Ishikawa (cell line): ENCODE results near the gene CMPK1.
A peak's percentile ranks its signal among the peaks of the same experiment; 100 is the strongest.

ENCODE experiments used
- CEBPB ChIP-seq: IDR thresholded peaks from 2 replicates; pipeline ENCODE4 v1.6.1; 2012
- CREB1 ChIP-seq: IDR thresholded peaks from 2 replicates; pipeline ENCODE4 v1.6.1; 2012; ENCODE audit warnings: low read depth
- EGR1 ChIP-seq: IDR thresholded peaks from 2 replicates; pipeline ENCODE4 v1.6.1; 2012
- EP300 ChIP-seq: IDR thresholded peaks from 2 replicates; pipeline ENCODE4 v1.6.1; 2012; ENCODE audit warnings: borderline replicate concordance
- FOXM1 ChIP-seq: IDR thresholded peaks from 2 replicates; pipeline ENCODE4 v1.6.1; 2012; ENCODE audit warnings: low read depth, borderline replicate concordance
- NFIC ChIP-seq: IDR thresholded peaks from 2 replicates; pipeline ENCODE4 v1.6.1; 2012
- RAD21 ChIP-seq: IDR thresholded peaks from 2 replicates; pipeline ENCODE4 v1.6.1; 2012; ENCODE audit warnings: low read depth
- TAF1 ChIP-seq: IDR thresholded peaks from 2 replicates; pipeline ENCODE4 v1.6.1; 2012; ENCODE audit warnings: low read depth, mild to moderate bottlenecking
- TCF12 ChIP-seq: IDR thresholded peaks from 2 replicates; pipeline ENCODE4 v1.6.1; 2012; ENCODE audit warnings: low read depth
- TEAD4 ChIP-seq: IDR thresholded peaks from 2 replicates; pipeline ENCODE4 v1.6.1; 2012
- USF1 ChIP-seq: IDR thresholded peaks from 2 replicates; pipeline ENCODE4 v1.6.1; 2012
- YY1 ChIP-seq: IDR thresholded peaks from 2 replicates; pipeline ENCODE4 v1.6.1; 2012; ENCODE audit warnings: low read depth
- ZBTB7A ChIP-seq: IDR thresholded peaks from 2 replicates; pipeline ENCODE4 v1.6.1; 2012; ENCODE audit warnings: low read depth
- TF ChIP-seq, protein P1 (sequence below): IDR thresholded peaks from 2 replicates; pipeline ENCODE4 v1.6.1; 2012
- TF ChIP-seq, protein P2 (sequence below): IDR thresholded peaks from 2 replicates; pipeline ENCODE4 v1.6.1; 2012; ENCODE audit warnings: low read depth, mild to moderate bottlenecking

The CMPK1 gene

GRCh38 chr1:47418122-47418521, 84.5 kb downstream of the CMPK1 start:
- no peak for TF ChIP-seq EP300
- no peak for TF ChIP-seq RAD21
- TF ChIP-seq FOXM1, result no peak
- no peak for TF ChIP-seq EGR1
- TF ChIP-seq, protein P1, sequence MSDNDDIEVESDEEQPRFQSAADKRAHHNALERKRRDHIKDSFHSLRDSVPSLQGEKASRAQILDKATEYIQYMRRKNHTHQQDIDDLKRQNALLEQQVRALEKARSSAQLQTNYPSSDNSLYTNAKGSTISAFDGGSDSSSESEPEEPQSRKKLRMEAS, result no peak
- TF ChIP-seq CREB1, result no peak
- TF ChIP-seq, protein P2, sequence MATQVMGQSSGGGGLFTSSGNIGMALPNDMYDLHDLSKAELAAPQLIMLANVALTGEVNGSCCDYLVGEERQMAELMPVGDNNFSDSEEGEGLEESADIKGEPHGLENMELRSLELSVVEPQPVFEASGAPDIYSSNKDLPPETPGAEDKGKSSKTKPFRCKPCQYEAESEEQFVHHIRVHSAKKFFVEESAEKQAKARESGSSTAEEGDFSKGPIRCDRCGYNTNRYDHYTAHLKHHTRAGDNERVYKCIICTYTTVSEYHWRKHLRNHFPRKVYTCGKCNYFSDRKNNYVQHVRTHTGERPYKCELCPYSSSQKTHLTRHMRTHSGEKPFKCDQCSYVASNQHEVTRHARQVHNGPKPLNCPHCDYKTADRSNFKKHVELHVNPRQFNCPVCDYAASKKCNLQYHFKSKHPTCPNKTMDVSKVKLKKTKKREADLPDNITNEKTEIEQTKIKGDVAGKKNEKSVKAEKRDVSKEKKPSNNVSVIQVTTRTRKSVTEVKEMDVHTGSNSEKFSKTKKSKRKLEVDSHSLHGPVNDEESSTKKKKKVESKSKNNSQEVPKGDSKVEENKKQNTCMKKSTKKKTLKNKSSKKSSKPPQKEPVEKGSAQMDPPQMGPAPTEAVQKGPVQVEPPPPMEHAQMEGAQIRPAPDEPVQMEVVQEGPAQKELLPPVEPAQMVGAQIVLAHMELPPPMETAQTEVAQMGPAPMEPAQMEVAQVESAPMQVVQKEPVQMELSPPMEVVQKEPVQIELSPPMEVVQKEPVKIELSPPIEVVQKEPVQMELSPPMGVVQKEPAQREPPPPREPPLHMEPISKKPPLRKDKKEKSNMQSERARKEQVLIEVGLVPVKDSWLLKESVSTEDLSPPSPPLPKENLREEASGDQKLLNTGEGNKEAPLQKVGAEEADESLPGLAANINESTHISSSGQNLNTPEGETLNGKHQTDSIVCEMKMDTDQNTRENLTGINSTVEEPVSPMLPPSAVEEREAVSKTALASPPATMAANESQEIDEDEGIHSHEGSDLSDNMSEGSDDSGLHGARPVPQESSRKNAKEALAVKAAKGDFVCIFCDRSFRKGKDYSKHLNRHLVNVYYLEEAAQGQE, result no peak
- TF ChIP-seq USF1, result no peak
- no peak for TF ChIP-seq TCF12
- no peak for TF ChIP-seq NFIC
- TF ChIP-seq TAF1, result no peak
- no peak for TF ChIP-seq CEBPB
- no peak for TF ChIP-seq ZBTB7A
- no peak for TF ChIP-seq YY1
- TF ChIP-seq TEAD4, result no peak

DNA sequence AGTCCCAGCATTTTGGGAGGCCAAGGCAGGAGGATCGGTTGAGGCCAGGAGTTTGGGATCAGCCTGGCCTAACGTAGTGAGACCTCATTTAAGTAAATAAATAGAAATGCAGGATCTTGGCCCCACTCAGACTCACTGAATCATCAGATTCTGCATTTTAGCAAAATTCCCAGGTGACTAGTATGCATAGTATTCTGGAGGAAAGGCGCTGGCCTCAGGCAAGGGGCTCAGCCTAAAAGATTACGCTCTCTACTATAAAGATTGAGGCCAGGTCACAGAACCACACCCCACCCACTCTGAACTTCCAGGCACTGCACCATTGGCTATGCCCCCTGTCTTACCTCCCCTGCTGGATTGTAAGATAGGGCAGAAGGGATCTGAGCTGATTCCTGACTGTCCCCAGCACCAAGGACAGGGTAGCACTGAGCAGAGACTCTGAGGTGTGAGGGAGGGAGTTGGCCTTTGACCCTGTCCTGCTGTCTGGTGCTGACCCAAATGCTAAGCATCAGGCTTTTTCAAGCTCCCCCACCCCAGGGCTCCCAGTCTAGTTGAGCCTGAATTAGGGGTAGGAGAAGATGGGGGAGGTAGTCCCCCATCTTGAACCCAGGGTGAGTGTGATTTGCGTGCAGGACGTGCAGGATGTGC, 85.2 kb downstream of the CMPK1 start:
- no peak for TF ChIP-seq TAF1
- TF ChIP-seq, protein P2, result peak; percentile 52; the same call in 1 of the 2 replicates

DNA sequence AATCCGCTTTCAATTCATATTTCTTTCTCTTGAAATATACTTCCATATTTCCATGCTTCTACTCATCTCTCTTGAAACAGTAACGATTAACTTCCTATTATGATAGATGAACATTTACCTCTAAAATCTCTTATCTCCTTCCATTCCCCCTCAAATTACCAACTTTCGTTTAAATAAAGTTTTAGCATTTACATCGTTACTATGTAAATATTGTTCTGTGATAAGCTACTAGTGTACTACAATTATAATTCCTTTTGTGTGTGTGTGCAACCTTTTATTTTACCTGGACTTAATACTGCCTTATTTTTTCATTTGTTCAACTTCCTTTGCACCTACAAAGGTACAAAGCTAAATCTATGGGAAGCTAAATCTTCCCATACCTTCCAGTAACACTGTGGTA, 87.0 kb downstream of the CMPK1 start:
- TF ChIP-seq TEAD4 (no peak), CREB1 (no peak), USF1 (no peak), YY1 (no peak), CEBPB (no peak), EGR1 (no peak), ZBTB7A (no peak), NFIC (no peak)
- TF ChIP-seq, protein P2, result no peak
- TF ChIP-seq, protein P1, result no peak

GRCh38 chr1:47423872-47424271, 90.3 kb downstream of the CMPK1 start:
- no peak for TF ChIP-seq YY1

DNA sequence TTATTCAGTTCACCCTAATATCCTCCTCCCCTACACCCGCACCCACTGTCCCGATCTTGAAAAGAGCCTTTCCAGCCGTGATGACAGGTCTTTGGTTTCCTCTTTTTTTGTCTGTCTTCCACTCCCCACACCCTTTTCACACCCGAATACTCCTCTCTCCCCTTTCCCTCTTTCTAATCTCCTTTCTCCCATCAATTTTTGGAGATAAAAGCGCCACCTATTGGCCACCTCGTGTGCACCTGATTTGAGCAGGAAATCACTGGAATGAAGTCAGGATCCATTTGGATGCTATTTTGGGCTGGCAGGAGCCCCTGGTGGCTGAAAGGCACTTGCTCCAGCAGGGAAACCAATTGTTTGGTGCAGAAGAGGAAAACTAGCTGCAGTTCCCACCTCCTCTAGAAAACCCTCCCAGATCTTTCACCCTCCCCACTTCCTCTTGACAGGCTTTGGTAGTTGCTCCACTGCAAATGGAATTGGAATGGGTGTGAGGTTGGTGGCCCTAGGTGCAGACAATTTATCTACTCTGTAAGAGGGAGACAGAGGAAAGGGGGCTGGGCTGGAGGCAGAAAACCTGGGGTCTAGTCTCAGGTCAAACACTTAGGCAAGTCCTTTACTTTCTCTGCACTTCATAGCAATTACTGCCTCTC, 90.9 kb downstream of the CMPK1 start:
- TF ChIP-seq TAF1 (no peak), CEBPB (no peak), RAD21 (peak; percentile 59)
